GM21786 (cell line): ENCODE data around the gene TRAPPC4.
"Not testable (repeated sequence)": the region's sequence is repeated elsewhere in the genome, so short reads cannot be mapped to it uniquely, and the experiment has no call there.

Experiments used
- ATAC-seq: cut with Tn5 transposase; IDR thresholded peaks from one replicate; pipeline ENCODE4 v1.9.1; 2021; ENCODE audit not compliant: unreplicated experiment

TRAPPC4 gene

DNA sequence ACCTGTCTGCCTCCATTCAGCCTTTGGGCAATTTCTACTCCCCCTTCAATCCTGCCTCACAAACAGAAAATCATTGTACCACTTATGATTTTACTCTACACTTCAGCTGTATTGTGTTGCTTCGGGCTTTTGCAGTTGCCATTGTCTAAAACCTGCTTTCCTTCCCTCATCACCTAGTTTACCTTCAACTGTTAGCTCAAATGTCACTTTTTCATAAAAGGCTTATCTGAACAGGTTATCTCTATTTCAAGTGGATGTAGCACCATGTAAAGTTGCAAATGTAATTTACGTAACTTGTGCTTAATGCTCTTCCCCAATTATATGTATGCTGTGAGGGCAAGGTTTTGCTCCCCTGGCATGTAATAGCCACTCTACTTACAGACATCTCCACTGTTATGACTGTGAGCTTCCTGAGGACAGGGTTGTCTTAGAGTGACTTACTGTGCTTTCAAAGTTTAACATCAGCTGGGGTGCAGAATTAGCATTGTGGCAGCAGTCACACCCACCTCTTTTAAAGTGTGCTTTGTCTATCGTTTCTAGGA is 5.9 kb upstream of the TRAPPC4 start:
- no peak for ATAC-seq

DNA sequence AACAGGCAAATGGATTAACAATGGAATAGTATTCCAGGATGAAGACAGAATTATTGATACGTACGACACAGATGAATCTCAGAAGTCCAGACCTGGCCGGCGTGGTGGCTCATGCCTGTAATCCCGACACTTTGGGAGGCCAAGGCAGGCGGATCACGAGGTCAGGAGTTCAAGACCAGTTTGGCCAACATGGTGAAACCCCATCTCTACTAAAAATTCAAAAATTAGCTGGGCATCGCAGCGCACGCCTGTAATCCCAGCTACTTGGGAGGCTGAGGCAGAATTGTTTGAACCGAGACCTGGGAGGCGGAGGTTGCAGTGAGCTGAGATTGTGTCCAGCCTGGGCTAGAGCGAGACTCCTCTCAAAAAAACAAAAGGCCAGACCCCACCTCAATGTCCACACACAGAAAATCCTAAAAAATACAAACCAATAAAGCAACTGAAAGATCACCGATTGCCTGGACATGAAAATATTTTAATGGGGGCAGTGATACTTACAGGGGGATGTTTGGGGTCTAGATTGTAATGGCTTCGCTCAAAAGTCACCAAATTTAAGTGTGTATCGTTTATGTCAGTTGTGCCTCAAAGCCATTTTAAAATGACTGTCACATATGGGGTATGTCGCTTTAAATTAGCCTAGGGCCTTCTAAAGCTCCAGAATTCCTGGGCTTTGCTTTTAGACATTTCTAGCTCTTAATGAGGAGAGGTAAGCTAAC is 4.2 kb upstream of the TRAPPC4 start:
- ATAC-seq: no peak

DNA sequence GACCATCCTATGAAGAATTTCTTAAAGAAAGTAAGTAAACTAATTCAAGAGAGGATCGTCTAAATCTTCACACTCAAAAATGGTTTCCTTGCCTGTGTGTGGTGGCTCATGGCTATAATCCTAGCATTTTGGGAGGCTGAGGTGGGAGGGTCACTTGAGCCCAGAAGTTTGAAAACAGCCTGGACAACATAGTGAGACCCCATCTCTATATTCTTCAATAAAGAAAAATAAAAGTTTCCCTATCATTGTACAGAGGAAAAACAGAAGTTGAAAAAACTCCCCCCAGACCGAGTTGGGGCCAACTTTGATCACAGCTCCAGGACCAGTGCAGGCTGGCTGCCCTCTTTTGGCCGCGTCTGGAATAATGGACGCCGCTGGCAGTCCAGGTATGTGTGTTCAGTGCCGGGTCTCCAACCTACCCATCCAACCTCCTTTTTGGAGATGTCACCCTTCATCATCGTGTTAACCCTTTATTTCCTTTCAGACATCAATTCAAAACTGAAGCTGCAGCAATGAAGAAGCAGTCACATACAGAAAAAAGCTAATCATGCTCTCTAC is 3.4 kb upstream of the TRAPPC4 start:
- ATAC-seq: no peak

DNA sequence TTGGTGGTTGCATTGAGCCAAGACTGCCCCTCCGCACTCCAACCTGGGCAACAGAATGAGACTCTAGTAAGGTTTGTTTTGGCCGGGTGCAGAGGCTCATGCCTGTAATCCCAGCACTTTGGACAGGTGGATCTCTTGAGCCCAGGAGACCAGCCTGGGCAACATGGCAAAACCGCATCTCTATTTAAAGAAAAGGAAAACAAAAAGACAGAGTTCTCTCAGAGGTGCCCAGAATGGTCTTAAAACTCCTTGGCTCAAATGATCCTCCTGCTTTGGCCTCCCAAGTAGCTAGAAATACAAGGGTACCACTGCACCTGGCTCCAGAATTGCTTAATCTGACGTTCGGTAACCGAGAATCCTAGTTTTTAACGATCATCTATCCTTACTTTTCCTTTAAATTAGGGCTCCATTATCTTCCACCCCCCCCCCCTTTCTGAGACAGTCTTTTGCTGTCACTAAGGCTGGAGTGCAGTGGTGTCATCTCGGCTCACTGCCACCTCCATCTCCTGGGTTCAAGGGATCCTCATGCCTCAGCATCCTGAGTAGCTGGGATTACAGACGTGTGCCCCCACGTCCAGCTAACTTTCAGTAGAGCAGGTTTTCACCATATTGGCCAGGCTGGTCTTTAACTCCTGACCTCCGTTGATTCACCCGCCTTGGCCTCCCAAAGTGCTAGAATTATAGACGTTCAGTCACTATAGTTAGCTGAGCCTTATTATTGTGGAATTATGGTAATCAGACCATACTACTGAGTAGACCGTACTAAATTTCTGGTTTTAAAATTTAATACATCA is 2.2 kb upstream of the TRAPPC4 start:
- no peak for ATAC-seq

DNA sequence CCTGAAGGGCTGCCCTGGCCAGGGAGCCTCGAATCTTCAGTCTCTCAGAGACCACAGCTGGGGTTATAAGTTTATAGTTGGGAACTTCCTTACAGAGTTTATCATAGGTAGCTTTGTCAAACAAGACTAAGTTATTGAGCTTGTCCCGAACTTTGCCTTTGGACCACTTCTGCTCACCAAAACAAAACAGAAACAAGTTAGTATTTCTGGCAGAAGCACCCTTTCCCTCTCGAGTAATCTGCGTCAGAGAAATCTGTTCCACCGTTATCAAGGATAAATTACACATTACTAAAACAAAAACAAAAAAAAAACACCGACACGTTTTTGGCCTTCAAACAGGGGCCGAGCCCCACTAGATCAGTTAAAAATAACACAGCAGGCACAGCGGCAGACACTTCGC is 1.2 kb upstream of the TRAPPC4 start:
- ATAC-seq: not testable (repeated sequence)

DNA sequence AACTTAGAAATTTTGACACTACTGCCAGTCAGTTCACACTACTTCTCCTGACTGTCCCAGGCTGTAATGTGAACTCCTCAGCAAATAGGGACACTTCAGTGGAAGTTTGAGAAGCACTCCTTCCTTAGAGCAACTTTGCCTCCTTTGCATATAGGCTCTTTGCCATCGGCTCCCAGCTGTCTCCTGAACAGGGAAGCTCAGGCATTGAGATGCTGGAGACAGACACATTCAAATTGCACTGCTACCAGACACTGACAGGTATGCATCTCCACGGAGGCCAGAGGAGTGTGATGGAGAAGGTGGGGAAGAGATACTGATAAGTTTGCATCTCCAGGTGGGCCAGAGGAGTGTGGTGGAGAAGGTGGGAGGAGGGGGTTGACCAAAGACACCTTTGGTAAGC is 1.4 kb downstream of the TRAPPC4 start:
- no peak for ATAC-seq

DNA sequence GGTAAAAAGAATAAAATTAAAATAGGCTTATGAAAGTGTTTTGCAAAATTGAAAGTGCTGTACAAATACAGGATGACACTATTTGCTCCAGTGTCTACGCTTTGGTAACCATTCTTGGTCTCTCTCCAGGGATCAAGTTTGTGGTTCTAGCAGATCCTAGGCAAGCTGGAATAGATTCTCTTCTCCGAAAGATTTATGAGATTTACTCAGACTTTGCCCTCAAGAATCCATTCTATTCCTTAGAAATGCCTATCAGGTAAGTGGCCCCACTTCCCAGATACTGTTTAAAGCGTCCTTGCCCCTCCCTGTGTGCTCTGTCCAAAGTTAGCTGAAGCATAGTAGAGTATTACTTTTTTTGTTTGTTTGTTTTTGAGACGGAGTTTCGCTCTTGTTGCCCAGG is 3.1 kb downstream of the TRAPPC4 start:
- no peak for ATAC-seq

DNA sequence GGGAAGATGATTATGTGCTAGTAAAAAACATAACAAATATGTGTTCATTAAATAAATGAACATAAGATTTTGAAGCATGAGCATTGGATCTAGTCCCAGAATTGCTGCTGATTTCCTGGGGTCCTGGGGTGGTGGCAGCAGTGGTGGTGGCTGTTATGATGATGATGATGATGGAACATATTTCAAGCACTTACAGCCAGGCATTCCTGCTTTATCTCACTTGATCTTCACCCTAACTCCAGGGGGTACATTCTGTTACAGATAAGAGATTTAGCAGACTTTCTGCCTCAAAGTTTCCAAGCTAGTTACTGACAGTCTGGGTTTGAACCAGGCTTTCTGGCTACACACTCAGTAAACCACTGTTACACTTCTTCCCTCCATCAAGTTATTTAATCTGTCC is 5.2 kb downstream of the TRAPPC4 start:
- no peak for ATAC-seq

DNA sequence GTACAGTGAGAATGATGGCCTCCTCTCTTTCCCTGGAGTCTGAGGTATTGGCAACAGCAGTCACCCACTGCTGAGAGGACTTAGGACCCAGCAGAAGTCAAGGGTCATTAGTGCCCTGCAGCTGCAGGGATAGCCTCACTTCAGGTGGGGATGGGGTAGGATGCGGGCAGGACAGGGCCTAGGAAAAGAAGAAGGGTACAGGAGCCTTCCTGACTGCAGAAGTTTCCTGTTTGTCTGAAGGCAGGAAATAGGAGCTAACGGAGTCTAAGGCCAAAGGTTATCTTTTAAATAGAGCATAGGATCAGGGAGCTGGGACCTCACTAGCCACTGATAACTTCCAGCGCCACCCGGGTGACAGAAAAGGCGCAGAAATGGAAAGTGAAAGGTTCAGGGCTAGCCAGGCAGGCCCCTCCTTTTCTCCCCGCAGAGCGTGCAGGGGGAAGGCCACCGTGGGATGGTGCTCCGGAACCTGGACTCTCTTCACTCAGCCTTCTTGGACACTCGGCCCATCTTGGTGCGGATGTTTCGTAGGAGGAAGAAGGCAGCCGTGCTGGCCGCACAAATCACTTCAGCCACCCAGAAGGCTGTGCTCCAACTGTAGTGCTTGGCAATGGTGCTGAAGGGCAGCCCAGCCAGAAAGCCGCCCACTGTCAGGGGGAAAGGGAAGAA is 6.0 kb downstream of the TRAPPC4 start:
- ATAC-seq: no peak

DNA sequence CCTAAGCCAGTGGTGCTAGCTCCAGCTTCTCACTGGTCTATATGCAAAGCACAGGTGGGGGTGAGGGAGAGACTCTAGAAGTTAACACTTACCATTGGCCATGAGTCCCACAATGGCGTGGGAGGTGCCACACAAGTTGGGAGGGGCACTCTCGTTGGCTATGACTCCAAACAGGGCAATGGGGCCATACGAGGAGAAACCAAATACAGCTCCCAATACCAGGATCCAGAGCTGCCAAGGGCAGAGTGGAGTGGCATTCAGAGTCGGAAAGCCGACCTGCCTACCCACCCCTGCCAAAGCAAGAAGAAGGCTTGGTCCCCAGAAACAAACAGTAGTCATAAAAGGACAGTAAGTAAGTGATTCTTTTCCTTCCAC is 6.5 kb downstream of the TRAPPC4 start:
- ATAC-seq: no peak

DNA sequence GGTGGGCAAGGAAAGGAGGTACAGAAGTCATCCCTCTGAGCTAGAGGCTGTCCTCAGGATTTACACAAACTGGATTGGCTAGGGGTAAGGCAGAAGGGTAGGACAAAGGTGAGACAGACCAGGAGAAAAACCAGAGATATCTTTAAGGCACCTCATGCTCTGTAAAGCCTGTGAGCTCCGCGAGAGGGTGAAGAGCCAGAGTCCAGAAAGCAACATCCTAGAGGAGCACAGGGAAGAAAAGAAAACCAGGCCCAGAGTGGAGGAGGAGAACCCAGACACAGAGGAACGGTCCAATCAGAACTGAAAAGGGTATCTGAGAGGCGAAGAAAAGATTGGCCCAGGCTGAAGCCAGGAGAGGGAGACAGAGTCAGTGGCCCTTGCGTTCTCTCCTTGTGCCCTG is 7.0 kb downstream of the TRAPPC4 start:
- ATAC-seq: no peak

DNA sequence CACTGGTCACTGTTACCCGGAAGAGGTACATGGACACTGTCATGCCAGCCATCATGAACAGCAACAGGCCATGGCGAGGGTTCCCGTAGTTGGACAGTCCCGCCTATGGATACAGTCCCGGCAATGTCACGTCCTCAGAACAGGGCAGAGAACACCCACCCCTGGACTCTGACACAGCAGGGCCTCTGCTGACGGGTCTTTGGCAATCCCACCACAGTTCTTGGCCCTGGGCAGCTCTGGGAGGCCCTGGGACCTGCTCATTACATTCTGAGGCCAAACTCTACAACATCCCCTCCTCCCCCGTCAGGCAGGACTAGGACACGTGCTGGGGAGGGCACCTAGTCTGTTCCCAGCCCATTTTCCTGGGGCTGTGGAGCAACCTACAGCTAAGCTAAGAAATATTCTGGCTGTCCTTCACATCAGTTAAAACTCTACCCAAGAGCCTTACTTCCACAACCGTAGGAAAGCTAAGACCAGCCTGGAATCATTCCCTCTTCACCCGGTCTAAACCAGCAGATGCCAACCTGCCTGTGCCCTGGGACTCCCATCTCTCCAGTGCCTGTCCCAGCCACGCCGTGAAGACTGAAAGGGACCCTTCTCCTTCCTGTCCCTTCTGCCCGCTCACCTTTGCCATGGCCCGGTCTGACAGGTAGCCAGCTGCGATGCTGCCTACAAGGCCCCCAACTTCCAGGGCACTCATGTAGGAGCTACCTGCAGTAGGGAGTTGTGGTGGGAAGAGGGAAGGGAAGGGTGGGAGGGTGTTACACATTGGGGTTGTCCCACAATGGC is 7.6 kb downstream of the TRAPPC4 start:
- no peak for ATAC-seq

DNA sequence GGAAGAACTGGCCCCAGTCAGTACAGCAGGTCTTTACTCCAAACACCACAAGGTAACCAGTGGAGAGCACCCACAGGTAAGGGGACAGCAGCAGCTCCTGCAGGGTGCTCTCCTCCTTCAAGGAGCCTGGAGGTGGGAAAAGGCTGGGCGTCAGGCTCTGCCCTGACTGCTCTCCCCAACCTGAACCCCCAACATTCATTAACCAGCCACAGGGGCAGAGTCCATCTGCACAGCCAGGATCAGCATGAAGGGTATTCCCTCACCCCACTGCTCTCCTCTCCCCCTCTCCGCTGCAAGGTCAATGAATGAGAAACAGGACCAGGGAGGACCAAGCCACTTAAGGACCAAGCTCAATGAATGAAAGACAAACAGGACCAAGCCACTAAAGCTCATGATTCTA is 8.4 kb downstream of the TRAPPC4 start:
- ATAC-seq: no peak

DNA sequence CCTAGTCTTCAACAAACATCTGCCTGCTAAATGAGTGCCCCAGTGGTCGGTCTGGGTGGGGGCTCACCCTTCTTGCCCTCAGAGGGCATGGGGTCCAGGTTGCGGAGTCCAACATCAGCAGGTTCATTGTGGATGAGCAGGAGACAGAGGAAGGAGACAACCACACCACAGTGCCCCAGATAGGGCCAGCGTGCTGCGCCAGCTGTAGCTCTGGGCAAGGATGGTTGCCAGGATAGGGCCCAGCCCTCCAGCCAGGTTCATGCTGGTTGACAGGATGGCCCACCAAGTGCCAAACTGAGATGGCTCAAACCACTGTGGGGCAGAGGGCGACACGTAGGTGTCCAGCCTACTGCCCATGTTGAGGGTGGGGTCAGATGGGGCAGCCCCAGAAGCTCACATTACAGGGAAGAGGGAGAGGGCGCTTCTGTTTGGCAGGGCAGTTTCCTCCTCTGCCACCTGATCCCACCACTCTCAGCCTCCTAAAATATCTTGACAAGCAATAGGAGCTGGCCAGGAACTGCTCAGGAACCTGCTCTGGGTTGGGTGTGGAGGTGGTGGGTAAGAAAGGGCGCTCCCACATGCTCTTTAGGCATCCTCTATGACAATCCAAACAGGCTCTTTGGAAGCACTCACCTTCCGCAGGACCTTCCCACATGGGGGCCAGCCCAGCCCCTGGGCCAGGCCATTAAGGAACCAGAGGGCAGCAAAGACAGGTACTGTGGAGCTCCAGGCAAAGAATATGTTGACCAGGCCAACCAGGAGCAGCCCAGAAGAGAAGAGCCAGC is 9.2 kb downstream of the TRAPPC4 start:
- ATAC-seq: no peak

DNA sequence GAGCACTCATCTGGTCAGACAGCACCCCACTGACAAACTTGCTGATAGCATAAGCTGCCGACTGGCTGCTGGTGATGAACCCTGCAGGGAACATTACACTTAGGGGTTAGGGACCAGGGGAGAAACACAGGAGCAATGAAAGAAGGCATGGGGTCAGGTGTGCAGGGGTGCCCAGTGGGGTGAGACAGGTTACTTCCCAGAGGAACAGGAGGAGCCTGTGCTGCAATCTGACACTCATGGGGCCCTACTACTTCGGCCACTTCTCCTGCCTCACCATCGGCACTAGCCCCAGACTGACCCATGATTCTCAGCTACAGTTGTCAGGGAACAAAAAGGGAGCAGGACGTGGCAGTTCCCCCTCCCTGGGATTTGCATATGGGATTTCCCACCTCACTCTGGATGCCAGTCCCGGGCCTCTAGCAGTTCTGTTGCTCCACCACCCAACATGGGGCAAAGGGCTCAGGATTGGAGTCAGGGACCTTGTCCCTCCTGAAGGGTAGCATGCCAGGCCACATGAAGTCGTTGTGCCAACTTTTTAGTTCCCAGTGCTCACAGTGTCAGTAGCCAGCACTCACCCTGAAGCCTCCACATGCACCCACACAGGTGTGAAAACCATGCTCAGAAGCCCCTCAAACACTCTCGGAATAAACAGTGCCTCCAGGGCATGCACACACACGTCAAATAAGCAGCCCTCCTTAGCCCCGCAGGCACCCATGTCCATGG is 9.9 kb downstream of the TRAPPC4 start:
- ATAC-seq: no peak

DNA sequence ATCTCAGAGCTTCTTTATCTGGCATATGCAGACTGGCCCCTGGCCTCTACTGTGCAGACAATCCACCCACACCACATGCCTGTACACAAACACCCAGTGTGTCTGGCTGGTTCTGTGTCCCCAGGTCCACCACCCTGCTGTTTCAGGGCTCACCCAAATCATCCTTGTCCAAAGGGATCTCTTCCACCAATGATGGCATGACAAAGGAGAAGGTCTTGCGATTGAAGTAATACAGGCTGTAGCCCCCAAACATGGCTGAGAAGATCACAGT is 10.4 kb downstream of the TRAPPC4 start:
- no peak for ATAC-seq

DNA sequence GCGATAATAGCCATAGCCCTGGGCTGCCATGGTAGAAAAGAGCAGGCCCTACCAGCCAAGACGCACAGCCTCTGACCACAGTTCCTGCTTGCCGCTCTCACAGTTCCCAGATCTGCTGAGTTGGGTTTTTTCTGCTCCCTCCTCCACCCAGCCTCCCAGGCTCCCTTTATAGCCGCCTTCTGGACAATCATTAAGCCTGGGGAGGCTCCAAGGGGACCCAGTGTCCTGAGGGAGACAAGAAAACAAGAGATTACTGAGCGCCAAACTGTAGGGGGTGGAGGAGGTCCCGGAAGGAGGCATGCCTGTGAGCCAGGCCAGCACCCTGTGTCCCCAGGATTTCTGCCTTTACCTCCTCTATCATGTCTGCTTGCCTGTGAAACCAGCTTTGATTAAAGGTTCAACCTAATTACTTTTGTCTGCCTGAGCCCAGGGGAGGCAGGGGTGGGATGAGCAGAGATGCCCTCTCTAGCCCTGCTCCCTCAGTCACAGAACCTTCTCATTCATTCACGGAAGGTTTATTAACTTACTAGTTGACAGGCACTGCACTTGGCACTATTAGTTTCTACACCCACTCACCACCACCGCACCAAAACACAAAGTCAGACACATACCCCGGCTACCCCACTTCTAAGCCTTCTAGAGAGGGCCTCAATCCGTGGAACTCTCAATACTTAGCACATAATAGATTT is 10.9 kb downstream of the TRAPPC4 start:
- peak; percentile 16 for ATAC-seq

DNA sequence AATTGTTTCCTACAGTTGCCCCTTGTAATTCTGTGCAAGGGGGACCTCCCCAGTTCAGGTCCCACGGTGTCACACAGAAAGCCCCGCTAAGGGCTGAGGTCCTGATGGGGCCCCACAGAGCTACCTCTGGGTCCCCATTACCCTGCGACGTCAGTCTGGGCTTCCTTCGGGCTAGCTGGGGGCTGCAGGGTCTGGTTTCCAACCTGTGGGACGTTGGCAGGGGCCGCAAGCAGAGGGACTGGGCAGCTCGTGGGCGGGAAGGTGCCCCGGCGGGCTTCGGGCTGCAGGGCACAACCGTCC is 11.4 kb downstream of the TRAPPC4 start:
- peak; percentile 7 for ATAC-seq

DNA sequence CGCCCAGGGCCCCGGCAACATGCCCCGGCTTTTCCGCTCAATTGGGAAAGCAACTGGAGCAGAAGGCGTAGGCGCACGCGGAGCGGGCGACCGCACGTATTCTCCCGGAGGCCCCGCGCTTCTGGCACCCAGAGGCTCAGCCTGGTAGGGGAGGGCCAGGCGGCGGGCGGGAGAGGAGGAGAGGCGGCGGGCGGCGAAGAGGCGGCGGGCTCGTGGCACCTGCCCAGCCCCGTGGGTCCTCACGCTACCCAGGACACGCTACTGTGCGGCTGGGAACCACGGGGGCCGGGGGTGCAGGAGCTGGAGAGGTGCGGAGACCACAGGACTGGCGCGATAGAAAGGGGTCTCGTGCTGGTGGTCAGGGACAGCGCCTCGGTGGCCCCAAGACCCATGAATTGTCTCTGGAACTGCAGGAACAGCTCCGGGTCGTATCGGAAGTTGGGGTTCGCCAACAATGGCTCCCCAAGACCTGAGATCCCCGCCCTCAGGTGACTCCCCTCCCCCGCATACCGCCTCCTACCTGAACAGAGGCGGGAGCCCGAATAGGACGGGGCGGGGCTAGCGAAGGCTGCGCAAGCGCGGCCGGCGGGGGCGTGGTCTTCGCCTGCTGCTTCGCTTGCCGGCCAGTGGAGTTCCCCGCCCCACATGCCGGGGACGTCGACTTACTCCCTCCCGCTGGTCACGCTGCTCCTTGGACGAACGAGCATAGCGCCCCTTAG is 11.9 kb downstream of the TRAPPC4 start, which contains the start of gene SLC37A4:
SLC37A4 (minus strand) TSS at position 549 of the 719 bp plus-strand sequence.
- ATAC-seq: peak; percentile 85
